ENCODE data around the gene VPS18. TPM values are rescaled to one million over a fixed set of nuclear protein-coding genes. Genes with fewer than 3 reads are reported as not detected.

Gene VPS18
- total RNA-seq, 2 donors from 2014 or later, result 26.6 to 29.0 TPM

- Histone ChIP-seq H3K9ac (ENCODE audit: extremely low read depth, low read length, poor library complexity, severe bottlenecking) (peak overlapping the region; percentile 90), H3K36me3 (ENCODE audit: control insufficient read depth, insufficient read depth, low read length) (no peaks in the 10 kb centered on the region), H3K4me3 (ENCODE audit: low read length) (peak overlapping the region; percentile 90), H3K27ac (ENCODE audit: low read depth, low read length) (peak overlapping the region; percentile 90), H3K4me1 (ENCODE audit: control insufficient read depth, insufficient read depth, low read length) (no peaks in the 10 kb centered on the region), H3K27me3 (ENCODE audit: control insufficient read depth, insufficient read depth, low read length, poor library complexity, severe bottlenecking) (no peaks in the 10 kb centered on the region), H3K9me3 (ENCODE audit: control insufficient read depth, low read length) (no peaks in the 10 kb centered on the region)
- H3K4me1 Mint-ChIP-seq, result peaks cover 26% of the 10 kb centered on the region
- H3K27me3 Mint-ChIP-seq (ENCODE audit: insufficient read depth), result peaks cover 42% of the 10 kb centered on the region
- peak overlapping the region; percentile 77 for H3K4me3 Mint-ChIP-seq
- DNase-seq, result peak; percentile 52
- H3K36me3 Mint-ChIP-seq (ENCODE audit: low read depth), result peaks cover 2% of the 10 kb centered on the region
- 43% methylated on average over 16 to 23 of the region's 23 CpGs for WGBS, 2 experiments (ENCODE audit: insufficient coverage in 1 of 2, insufficient read length in 1 of 2)
- TF ChIP-seq CTCF (conservative IDR thresholded peaks at IDR 0.05), result no peak
- H3K27ac Mint-ChIP-seq, result peak overlapping the region; percentile 95
- H3K9me3 Mint-ChIP-seq, result no peaks in the 10 kb centered on the region
These were observed 58.2 kb downstream of the VPS18 start for GRCh38 chr15:40952301-40952900.

GRCh38 chr15:40952901-40953712, 58.9 kb downstream of the VPS18 start, which contains the start of gene CHAC1:
Gene CHAC1, plus strand, starts transcription at chr15:40953471. Its CDS starts 113 bp downstream, at chr15:40953584.
- H3K27me3 Mint-ChIP-seq (ENCODE audit: insufficient read depth), result peaks cover 35% of the 10 kb centered on the region
- H3K36me3 Mint-ChIP-seq (ENCODE audit: low read depth), result peaks cover 2% of the 10 kb centered on the region
- peak; percentile 24 for TF ChIP-seq CTCF (conservative IDR thresholded peaks at IDR 0.05)
- peak within 1 kb of the TSS; percentile 90 for H3K4me3 ChIP-seq (ENCODE audit: low read length)
- no peaks in the 10 kb centered on the region for H3K36me3 ChIP-seq (ENCODE audit: control insufficient read depth, insufficient read depth, low read length)
- DNase-seq, result peak; percentile 98
- H3K4me3 Mint-ChIP-seq, result peak within 1 kb of the TSS; percentile 77
- H3K9ac ChIP-seq (ENCODE audit: extremely low read depth, low read length, poor library complexity, severe bottlenecking), result peak within 1 kb of the TSS; percentile 90
- peak within 1 kb of the TSS; percentile 95 for H3K27ac Mint-ChIP-seq
- H3K4me1 ChIP-seq (ENCODE audit: control insufficient read depth, insufficient read depth, low read length), result no peaks in the 10 kb centered on the region
- no peaks in the 10 kb centered on the region for H3K9me3 ChIP-seq (ENCODE audit: control insufficient read depth, low read length)
- H3K27ac ChIP-seq (ENCODE audit: low read depth, low read length), result peak within 1 kb of the TSS; percentile 90
- no peaks in the 10 kb centered on the region for H3K9me3 Mint-ChIP-seq
- H3K27me3 ChIP-seq (ENCODE audit: control insufficient read depth, insufficient read depth, low read length, poor library complexity, severe bottlenecking), result no peaks in the 10 kb centered on the region
- H3K4me1 Mint-ChIP-seq, result peaks cover 24% of the 10 kb centered on the region
- 1% methylated on average over 20 to 72 of the region's 72 CpGs for WGBS, 2 experiments (ENCODE audit: insufficient coverage in 1 of 2, insufficient read length in 1 of 2)

Other genes starting within 250 kb of the VPS18 start
- 10 to 100 TPM; 34.1 to 50.9 TPM for gene RAD51, start 199.3 kb upstream of the VPS18 start, total RNA-seq
- 10 to 100 TPM; 15.7 to 23.5 TPM for gene RMDN3, start 139.2 kb upstream of the VPS18 start, total RNA-seq
- 10 to 100 TPM; 33.6 to 47.1 TPM for gene GCHFR, start 130.4 kb upstream of the VPS18 start, total RNA-seq
- gene C15orf62, start 124.5 kb upstream of the VPS18 start, total RNA-seq, result under 1 TPM; 0.46 to 0.57 TPM
- gene ZFYVE19, start 87.4 kb upstream of the VPS18 start, total RNA-seq, result 10 to 100 TPM; 15.6 to 15.9 TPM
- 10 to 100 TPM; 34.0 to 41.0 TPM for gene DNAJC17, start 87.0 kb upstream of the VPS18 start, total RNA-seq
- gene PPP1R14D, start 65.7 kb upstream of the VPS18 start, total RNA-seq, result not detected
- gene SPINT1, start 50.4 kb upstream of the VPS18 start, total RNA-seq, result 100 to 1,000 TPM; 129 to 141 TPM
- gene RHOV, start 20.2 kb upstream of the VPS18 start, total RNA-seq, result 1 to 10 TPM; 1.8 to 2.8 TPM
- gene DLL4, start 34.9 kb downstream of the VPS18 start, total RNA-seq, result under 1 TPM; 0.20 to 0.64 TPM
- 1 to 10 TPM; 6.8 to 9.0 TPM for gene CHAC1, start 59.0 kb downstream of the VPS18 start, total RNA-seq
- 10 to 100 TPM; 14.8 to 17.5 TPM for gene INO80, start 221.8 kb downstream of the VPS18 start, total RNA-seq

Measured in endodermal cell (in vitro differentiated cells).